ENCODE measurements around the gene MCAM.

The MCAM gene

GRCh38 chr11:119305556-119306372 lies 11.2 kb downstream of the MCAM start:
- DNase-seq: no peak

- DNase-seq: no peak
Measured at GRCh38 chr11:119303227-119303718, 13.7 kb downstream of the MCAM start.

- no peak for DNase-seq
Measured at GRCh38 chr11:119300198-119300964, 16.5 kb downstream of the MCAM start.

GRCh38 chr11:119299416-119299815 lies 17.5 kb downstream of the MCAM start:
- no peak for DNase-seq

- DNase-seq: no peak
Measured at GRCh38 chr11:119298726-119299125, 18.2 kb downstream of the MCAM start.

- DNase-seq: no peak
Measured at GRCh38 chr11:119297938-119298337, 19.0 kb downstream of the MCAM start.

GRCh38 chr11:119295178-119295577 lies 21.8 kb downstream of the MCAM start:
- DNase-seq: peak; percentile 30

- no peak for DNase-seq
Measured at GRCh38 chr11:119293461-119293860, 23.5 kb downstream of the MCAM start.

- no peak for DNase-seq
Measured at GRCh38 chr11:119290894-119291497, 25.9 kb downstream of the MCAM start.

- no peak for DNase-seq
Measured at GRCh38 chr11:119288219-119288618, 28.7 kb downstream of the MCAM start.

GRCh38 chr11:119285431-119285830 lies 31.5 kb downstream of the MCAM start:
- DNase-seq: no peak

- peak; percentile 52 for DNase-seq
Measured at GRCh38 chr11:119284344-119285157, 32.4 kb downstream of the MCAM start.

- no peak for DNase-seq
Measured at GRCh38 chr11:119282495-119282894, 34.4 kb downstream of the MCAM start.

GRCh38 chr11:119277660-119278059 lies 39.3 kb downstream of the MCAM start:
- no peak for DNase-seq

GRCh38 chr11:119273721-119274120 lies 43.2 kb downstream of the MCAM start:
- DNase-seq: no peak

GRCh38 chr11:119267645-119268044 lies 49.3 kb downstream of the MCAM start:
- DNase-seq: no peak

- no peak for DNase-seq
Measured at GRCh38 chr11:119266517-119267255, 50.2 kb downstream of the MCAM start.

GRCh38 chr11:119266063-119266462 lies 50.9 kb downstream of the MCAM start:
- DNase-seq: no peak

GRCh38 chr11:119263352-119263940 lies 53.5 kb downstream of the MCAM start:
- DNase-seq: peak; percentile 15

- DNase-seq: peak; percentile 65
Measured at GRCh38 chr11:119262668-119263351, 54.1 kb downstream of the MCAM start.

- no peak for DNase-seq
Measured at GRCh38 chr11:119258983-119259382, 57.9 kb downstream of the MCAM start.

Measured in fibroblast of skin of right biceps (primary cell).